Bronchial epithelial cell (primary cell): ENCODE measurements around the gene INSM1. TPM values are rescaled to one million over a fixed set of nuclear protein-coding genes. Genes with fewer than 3 reads are reported as not detected.

Source experiments
- DNase-seq: peaks from one replicate; pipeline ENCODE4 v3.0.0-alpha.2; 2010; ENCODE audit warnings: low read depth
- FAIRE-seq: peaks from 2 replicates; lab custom pipeline; 2011; peaks lifted over from hg19 to GRCh38; lab: Jason Lieb, UNC
- H3K27me3 ChIP-seq: 2 replicates; pipeline ENCODE4 v1.5.1; 2011; ENCODE audit warnings: low read length; ENCODE audit not compliant: control insufficient read depth, insufficient read depth
- H3K36me3 ChIP-seq: 2 replicates; pipeline ENCODE4 v1.5.1; 2011; ENCODE audit warnings: low read length; ENCODE audit not compliant: control insufficient read depth, insufficient read depth
- H3K4me3 ChIP-seq: 2 replicates; pipeline ENCODE4 v1.5.1; 2011; ENCODE audit warnings: mild to moderate bottlenecking, low read depth, low read length, control low read depth
- total RNA-seq: library from RNA; depleted of rRNA; stranded (reverse); fragments of >200 nt; gene quantifications from 2 replicates; pipeline ENCODE4 v1.2.1, GENCODE V29; 2014
- TF ChIP-seq, protein P1 (sequence below): IDR thresholded peaks from 2 replicates; pipeline ENCODE4 v1.5.1; 2011; ENCODE audit warnings: mild to moderate bottlenecking, moderate library complexity, low read length, control low read depth, inconsistent platforms; ENCODE audit not compliant: insufficient read depth, severe bottlenecking

Gene INSM1
- total RNA-seq, 1 donor from 2014 or later, result not detected

DNA sequence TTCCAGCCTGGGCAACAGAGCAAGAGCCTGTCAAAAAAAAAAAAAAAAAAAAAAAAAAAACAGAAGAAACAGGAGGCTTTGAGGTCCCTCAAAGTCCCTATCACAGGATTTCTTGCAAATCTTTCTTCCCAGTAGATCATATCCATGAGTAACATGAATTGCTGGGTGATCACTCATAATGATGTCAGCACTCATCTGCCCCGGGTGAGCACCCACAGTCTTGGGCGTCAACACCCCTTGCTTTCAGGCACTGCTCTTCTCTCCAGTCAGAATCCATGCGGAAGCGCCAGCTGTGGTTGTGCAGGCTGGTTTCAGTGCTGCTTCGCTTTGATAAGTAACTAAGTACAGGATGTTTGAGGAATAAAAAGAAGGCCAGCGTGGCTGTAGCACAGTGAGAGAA is 40.2 kb upstream of the INSM1 start:
- TF ChIP-seq, protein P1, sequence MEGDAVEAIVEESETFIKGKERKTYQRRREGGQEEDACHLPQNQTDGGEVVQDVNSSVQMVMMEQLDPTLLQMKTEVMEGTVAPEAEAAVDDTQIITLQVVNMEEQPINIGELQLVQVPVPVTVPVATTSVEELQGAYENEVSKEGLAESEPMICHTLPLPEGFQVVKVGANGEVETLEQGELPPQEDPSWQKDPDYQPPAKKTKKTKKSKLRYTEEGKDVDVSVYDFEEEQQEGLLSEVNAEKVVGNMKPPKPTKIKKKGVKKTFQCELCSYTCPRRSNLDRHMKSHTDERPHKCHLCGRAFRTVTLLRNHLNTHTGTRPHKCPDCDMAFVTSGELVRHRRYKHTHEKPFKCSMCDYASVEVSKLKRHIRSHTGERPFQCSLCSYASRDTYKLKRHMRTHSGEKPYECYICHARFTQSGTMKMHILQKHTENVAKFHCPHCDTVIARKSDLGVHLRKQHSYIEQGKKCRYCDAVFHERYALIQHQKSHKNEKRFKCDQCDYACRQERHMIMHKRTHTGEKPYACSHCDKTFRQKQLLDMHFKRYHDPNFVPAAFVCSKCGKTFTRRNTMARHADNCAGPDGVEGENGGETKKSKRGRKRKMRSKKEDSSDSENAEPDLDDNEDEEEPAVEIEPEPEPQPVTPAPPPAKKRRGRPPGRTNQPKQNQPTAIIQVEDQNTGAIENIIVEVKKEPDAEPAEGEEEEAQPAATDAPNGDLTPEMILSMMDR, result no peak
- H3K4me3 ChIP-seq, result no peak overlapping the region
- DNase-seq, result peak; percentile 55
- H3K36me3 ChIP-seq, result no peaks in the 10 kb centered on the region
- FAIRE-seq, result no peak
- no peaks in the 10 kb centered on the region for H3K27me3 ChIP-seq

DNA sequence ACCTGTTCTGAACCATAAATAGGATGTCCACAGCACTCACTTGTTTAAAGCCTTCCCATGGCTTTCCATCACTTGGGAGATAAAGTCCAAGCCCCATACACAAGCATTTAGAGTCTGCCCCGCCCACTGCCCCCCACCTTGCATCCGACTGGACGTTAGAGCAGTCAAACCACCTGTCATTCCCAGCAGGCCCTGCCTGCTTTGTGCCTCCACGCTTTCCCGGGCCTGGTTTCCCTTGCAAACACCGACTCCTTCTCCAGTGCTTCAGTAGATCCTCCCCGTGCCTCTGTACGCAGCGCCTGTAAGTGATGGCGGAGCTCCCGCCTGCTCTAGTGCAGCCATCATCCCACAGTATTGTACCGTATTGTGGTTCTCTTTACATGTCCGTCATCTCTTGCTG is 38.3 kb upstream of the INSM1 start:
- Histone ChIP-seq H3K27me3 (no peaks in the 10 kb centered on the region), H3K4me3 (no peak overlapping the region), H3K36me3 (no peaks in the 10 kb centered on the region)
- TF ChIP-seq, protein P1, result no peak
- FAIRE-seq (no peak), DNase-seq (no peak)

DNA sequence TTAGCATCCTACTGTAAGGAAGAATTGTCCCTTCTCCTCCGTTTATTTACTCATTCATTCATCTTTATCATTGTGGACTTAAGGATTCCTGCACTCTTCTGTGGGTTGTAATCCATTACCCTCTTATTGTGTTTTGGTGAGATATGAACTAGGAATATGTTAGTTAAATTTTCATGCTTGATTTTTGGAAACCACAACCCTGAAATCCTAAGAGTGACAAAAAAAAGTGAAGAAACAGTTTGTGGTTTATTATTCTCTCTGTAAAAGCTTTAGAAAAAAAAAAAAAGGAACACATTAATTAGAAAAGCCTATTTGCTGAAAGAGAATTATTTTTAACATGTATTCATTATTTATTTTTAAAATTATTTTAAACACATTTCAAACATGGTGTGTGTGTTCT is 36.7 kb upstream of the INSM1 start:
- no peaks in the 10 kb centered on the region for H3K27me3 ChIP-seq
- FAIRE-seq, result no peak

DNA sequence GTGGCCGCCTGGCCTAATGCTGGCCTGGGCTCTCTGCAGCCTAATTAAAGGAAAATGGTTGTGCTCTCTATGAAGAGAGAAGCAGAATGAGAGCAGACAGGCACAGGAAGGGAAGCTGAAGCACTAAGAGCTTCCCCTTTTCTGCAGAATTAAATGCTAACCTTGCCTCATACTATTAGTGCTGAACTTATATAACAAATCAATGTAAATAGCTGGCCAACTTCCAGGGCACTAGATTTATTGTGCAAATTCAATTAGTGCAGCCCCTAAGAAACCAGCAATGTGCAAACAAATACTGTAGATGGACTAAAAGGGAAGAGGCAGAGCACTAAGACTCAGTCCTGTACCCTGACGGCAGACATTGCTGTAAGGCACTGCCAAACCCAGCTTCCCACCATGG is 36.1 kb upstream of the INSM1 start:
- FAIRE-seq (no peak), DNase-seq (no peak)
- Histone ChIP-seq H3K4me3 (no peak overlapping the region), H3K36me3 (no peaks in the 10 kb centered on the region), H3K27me3 (no peaks in the 10 kb centered on the region)
- TF ChIP-seq, protein P1, result no peak

More for the DNA sequence above, 36.7 kb upstream of the INSM1 start:
- Histone ChIP-seq H3K36me3 (no peaks in the 10 kb centered on the region), H3K4me3 (no peak overlapping the region)
- no peak for DNase-seq
- TF ChIP-seq, protein P1, result no peak

DNA sequence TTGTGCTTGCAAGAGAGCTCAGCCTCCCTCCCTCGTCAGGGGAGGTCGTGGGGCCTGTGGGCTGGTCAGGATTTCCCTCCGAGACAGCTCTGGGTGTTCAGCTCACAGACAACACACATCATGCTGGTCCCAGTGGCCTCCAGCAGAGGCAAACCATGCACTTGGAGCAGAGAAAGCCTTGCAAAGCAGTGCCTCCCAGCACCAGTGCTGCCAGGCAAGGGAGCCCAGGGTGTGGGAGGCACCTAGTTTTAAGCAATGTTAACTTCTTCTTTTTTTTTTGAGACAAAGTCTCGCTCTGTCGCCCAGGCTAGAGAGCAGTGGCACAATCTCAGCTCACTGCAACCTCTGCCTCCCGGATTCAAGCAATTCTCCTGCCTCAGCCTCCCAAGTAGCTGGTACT is 34.0 kb upstream of the INSM1 start:
- FAIRE-seq, result no peak
- TF ChIP-seq, protein P1, result no peak
- DNase-seq, result no peak
- Histone ChIP-seq H3K27me3 (no peaks in the 10 kb centered on the region), H3K4me3 (no peak overlapping the region), H3K36me3 (no peaks in the 10 kb centered on the region)

DNA sequence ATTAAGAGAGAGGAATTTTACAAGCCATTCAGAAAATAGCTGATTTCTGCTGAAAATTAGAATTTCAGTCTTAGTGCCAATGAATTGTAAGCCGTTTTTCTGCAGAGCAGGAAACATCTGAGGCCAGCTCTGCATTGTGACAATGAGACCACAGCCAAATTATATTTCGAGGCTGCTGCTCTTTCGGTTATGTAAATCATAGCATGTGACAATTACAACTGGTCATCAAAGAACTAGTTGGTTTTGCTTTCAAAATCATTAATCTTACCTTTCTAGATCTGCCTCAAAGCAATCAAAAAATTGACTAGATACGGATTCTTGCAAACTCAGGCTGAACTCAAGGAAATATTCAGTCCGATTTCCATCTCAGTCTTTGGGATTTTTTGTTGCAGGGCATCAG is 33.4 kb upstream of the INSM1 start:
- FAIRE-seq, result no peak
- no peak overlapping the region for H3K4me3 ChIP-seq
- H3K27me3 ChIP-seq, result no peaks in the 10 kb centered on the region
- no peak for DNase-seq
- TF ChIP-seq, protein P1, result no peak
- no peaks in the 10 kb centered on the region for H3K36me3 ChIP-seq
